GM12801 (cell line): ENCODE results near the gene ABLIM1.

Experiments
- CTCF ChIP-seq: IDR thresholded peaks from one replicate; pipeline ENCODE4 v1.5.1; 2011; ENCODE audit warnings: control low read depth; ENCODE audit not compliant: insufficient read length; ENCODE audit errors: extremely low read depth

ABLIM1 gene

GRCh38 chr10:114694062-114694461, 36.0 kb upstream of the ABLIM1 start:
- TF ChIP-seq CTCF: no peak

GRCh38 chr10:114691442-114691941, 33.4 kb upstream of the ABLIM1 start:
- TF ChIP-seq CTCF: no peak

GRCh38 chr10:114688786-114689185, 30.7 kb upstream of the ABLIM1 start:
- no peak for TF ChIP-seq CTCF

- TF ChIP-seq CTCF: no peak
Measured at GRCh38 chr10:114687459-114687858, 29.4 kb upstream of the ABLIM1 start.

- TF ChIP-seq CTCF: no peak
Measured at GRCh38 chr10:114686013-114686412, 27.9 kb upstream of the ABLIM1 start.

GRCh38 chr10:114685456-114685855, 27.4 kb upstream of the ABLIM1 start:
- TF ChIP-seq CTCF: no peak

- no peak for TF ChIP-seq CTCF
Measured at GRCh38 chr10:114684822-114685209, 26.7 kb upstream of the ABLIM1 start.
